HG03378 (cell line): ENCODE measurements around the gene ADK.

ENCODE experiments used
- ATAC-seq: cut with Tn5 transposase; IDR thresholded peaks from one replicate; pipeline ENCODE4 v1.9.1; 2021; ENCODE audit warnings: mild to moderate bottlenecking, moderate library complexity; ENCODE audit not compliant: unreplicated experiment

The ADK gene

DNA sequence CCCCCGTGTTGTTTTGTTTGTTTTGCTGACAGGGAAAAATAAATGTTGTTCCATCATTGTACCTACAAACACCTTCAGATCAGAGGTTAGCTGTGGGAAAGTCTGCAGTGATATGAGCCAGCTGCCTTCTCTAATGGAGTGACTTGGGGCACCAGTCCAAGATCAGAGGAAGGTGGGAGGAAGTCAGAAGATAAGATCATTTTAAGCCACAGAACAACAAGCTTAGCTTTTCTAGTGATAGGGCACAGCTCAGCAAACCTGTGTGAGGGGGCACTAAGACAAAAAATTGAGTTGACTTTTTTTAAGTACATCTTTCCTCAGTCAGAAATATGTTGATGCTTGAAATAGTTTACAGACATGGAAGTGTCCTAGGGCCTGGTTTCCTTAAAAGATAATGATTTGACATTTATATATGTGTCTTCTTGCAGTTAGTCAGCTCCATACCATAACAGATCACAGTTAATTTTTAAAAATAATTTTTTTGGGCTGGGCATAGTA is 435.1 kb downstream of the ADK start:
- peak; percentile 25 for ATAC-seq

DNA sequence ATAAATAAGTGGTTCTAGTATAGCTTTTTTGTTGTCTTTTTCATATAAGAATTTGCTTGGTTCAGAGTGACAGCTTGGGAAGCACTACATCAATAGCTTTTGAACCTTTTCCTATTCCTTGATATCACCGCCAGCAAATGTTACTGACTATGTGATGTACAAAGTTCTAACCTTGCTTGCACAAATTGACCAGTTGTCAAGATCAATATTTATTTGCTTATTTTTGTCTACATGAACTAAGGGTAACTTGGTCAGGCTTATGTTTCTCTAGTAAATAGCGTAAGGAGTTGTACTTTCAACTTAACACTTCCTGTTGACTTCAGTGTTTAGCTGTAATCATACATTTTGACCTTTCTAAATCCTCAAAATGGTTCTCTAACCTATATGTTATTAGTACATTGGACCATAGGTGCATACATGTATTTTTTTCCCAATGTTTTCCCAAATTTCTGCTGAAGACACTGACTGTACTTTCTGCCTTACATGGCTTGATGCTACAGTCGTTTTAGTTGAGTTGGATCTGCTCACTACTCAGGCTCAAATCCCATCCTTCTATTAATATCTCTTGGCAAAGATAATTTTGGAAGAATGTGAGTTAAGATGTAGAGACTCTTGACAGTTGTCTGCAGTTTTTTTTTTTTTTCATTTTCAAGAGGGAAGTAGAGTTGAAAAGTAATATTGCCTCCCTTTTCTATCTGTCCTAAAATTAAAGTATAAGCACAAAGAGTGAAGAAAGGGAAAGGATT is 436.3 kb downstream of the ADK start:
- no peak for ATAC-seq

GRCh38 chr10:74589226-74589673 is 438.2 kb downstream of the ADK start:
- ATAC-seq = no peak

DNA sequence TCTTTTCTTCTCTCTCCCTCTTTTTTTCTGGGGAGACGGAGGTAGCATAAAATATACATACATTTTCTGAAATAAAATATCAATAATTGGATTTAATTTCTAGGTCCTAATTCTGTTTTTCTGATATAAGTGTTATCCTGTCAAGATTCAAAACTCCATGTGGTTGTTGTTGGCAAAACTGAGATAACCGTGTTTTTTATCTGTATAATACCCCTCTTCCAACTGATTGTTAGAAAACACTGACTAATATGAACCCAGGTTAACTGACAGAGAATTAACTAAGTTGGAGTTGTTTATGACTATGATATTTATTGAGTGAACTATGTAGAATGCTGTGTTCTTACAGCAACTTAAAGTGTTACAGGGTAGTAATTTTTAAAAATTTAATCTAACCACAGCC is 438.8 kb downstream of the ADK start:
- ATAC-seq = no peak

GRCh38 chr10:74593470-74593869 is 442.4 kb downstream of the ADK start:
- ATAC-seq = no peak

GRCh38 chr10:74596713-74597112 is 445.7 kb downstream of the ADK start:
- no peak for ATAC-seq

DNA sequence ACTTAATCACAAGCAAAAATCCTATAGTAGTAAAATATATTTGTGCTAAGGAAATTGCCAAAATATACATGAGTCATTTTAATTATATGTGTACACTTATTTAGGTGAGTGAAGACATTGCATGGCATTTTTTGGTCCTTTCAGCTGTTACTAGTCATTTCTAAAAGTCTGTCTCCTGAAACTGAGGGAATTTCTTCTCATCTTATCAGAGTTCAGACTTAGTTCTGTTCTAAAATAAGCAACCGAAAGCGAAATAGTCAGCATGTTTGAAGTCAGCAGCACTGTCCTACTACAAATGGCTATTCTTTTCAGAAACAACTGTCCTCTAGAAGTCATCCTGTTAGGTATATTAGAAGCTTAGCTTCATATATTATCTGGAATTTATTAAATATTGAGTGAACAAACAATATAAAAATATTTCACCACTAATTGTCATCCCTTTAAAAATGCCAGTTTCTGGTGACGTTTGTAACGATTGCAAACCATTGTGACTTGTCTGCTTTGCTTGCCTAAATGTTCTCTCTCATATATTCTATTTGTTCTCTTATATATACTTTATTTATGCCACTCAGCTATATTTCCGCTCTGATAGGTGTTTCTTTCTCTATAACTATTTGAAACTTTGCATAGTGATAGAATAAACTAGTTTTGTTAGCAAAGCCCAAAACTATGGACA is 448.0 kb downstream of the ADK start:
- ATAC-seq = peak; percentile 72

DNA sequence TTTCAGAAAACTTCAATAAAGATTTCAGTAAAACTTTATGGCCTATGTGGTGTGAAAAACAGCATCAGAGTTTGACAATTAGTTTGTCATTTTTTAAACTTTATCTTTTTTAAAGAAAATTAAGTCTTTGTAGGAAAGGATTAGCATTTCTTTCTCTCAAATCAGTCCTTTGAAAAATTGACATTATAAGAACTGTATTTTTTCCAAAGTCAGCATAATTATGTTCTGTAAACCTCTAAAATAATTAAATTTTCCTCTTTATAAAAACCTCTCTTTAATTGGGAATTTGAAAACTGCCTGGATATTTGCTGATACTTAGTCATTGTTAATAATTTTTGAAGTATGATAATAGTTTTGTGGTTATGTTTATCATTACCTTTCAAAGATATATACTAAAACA is 448.7 kb downstream of the ADK start:
- no peak for ATAC-seq

DNA sequence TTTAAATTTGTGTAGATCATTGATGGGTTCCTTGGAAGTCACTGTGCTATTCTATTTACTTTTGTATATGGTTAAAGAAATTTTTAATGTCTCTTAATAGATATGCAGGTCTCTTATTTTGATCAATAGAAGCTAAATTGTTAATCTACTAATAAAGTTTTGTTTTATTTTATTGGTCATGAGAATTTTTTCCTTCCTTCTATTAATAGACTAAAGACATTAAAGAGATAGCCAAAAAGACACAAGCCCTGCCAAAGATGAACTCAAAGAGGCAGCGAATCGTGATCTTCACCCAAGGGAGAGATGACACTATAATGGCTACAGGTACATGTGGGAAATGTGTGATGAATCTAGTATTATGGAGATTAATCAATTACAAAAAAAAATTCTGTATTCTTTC is 449.1 kb downstream of the ADK start:
- no peak for ATAC-seq

- no peak for ATAC-seq
Observed at GRCh38 chr10:74602576-74602975, 451.6 kb downstream of the ADK start.

- no peak for ATAC-seq
Observed at GRCh38 chr10:74610299-74610698, 459.3 kb downstream of the ADK start.

DNA sequence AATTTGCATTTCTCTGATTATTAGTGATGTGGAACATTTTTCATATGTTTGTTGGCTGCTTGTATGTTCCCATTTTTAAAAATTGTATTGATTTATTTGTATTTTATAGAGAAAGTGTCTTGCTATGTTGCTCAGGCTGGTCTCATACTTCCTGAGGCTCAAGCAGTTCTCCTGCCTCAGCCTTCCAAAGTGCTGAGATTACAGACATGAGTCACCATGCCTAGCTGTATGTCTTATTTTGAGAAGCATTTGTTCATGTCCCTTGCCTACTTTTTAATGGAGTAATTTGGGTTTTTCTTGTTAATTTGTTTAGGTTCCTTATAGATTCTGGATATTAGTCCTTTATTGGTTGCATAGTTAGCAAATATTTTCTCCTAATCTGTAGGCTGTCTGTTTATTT is 461.2 kb downstream of the ADK start:
- ATAC-seq = no peak

DNA sequence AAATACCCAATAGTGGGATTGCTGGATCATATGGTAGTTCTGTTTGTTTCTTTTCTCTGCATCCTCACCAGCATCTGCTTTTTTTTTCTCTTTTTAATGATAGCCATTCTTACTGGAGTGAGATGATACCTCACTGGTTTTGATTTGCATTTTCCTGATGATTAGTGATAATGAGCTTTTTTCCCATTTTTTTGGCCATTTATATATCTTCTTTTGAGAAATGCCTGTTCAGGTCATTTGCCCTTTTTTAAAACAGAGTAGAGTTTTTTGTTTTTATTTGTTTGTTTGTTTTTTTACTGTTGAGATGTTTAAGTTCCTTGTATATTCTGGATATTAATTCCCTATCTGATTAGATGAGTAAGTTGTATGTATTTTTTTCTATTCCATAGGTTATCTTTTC is 469.6 kb downstream of the ADK start:
- ATAC-seq = no peak

- no peak for ATAC-seq
Observed at GRCh38 chr10:74623786-74624185, 472.8 kb downstream of the ADK start.

DNA sequence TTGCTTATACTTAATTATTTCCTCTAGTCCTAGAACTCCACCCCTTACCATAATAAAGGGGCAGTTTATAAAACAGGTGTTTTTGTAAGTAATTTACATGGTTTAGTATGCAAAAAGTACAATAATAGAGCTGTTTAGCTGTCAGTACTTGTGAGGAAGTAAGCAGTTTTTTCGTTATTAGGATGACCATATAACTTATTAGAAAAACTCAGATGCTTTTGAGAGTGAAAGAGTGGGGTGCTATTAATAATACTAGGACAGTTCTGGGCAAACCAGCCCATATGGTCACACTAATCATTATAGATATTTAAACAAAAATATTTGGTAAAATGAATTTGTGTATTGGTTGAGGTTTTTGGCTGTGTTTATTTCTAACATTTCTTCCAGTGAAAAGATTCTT is 473.5 kb downstream of the ADK start:
- no peak for ATAC-seq

GRCh38 chr10:74628136-74628535 is 477.1 kb downstream of the ADK start:
- no peak for ATAC-seq

GRCh38 chr10:74634995-74635536 is 484.0 kb downstream of the ADK start:
- no peak for ATAC-seq

DNA sequence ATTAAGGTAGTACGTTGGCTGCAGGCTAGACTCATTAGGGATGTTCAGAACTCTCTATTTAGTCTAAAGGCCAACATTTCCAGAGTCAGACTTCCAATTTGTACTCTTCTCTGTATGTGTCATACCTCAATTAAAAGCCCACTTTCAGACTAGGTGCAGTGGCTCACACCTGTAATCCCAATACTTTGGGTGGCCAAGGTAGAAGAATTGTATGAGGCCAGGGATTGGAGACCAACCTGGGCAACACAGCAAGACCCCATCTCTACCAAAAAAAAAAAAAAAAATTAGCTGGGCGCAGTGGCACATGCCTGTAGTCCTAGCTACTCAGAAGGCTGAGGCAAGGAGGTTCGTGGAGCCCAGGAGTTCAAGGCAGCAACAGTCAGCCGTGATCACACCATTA is 484.6 kb downstream of the ADK start:
- ATAC-seq = no peak

GRCh38 chr10:74637685-74638084 is 486.7 kb downstream of the ADK start:
- ATAC-seq = no peak

- no peak for ATAC-seq
Observed at GRCh38 chr10:74640134-74640921, 489.3 kb downstream of the ADK start.

GRCh38 chr10:74641659-74642058 is 490.6 kb downstream of the ADK start:
- no peak for ATAC-seq
